ENCODE results near the gene DENND1A.

DENND1A gene

GRCh38 chr9:123717581-123718175, 212.2 kb downstream of the DENND1A start:
- DNase-seq: no peak

- DNase-seq: no peak
These were observed 213.5 kb downstream of the DENND1A start for GRCh38 chr9:123716339-123716945.

- no peak for DNase-seq
These were observed 214.7 kb downstream of the DENND1A start for GRCh38 chr9:123715258-123715657.

- DNase-seq: no peak
These were observed 216.6 kb downstream of the DENND1A start for GRCh38 chr9:123713282-123713681.

- DNase-seq: no peak
These were observed 217.5 kb downstream of the DENND1A start for GRCh38 chr9:123712399-123712798.

- DNase-seq: no peak
These were observed 219.6 kb downstream of the DENND1A start for GRCh38 chr9:123710299-123710698.

- DNase-seq: no peak
These were observed 227.4 kb downstream of the DENND1A start for GRCh38 chr9:123702483-123702882.

- no peak for DNase-seq
These were observed 232.2 kb downstream of the DENND1A start for GRCh38 chr9:123697686-123698085.

- no peak for DNase-seq
These were observed 233.4 kb downstream of the DENND1A start for GRCh38 chr9:123696476-123696875.

GRCh38 chr9:123695386-123695785, 234.5 kb downstream of the DENND1A start:
- DNase-seq: no peak

- DNase-seq: no peak
These were observed 238.1 kb downstream of the DENND1A start for GRCh38 chr9:123691765-123692303.

GRCh38 chr9:123689701-123690428, 240.1 kb downstream of the DENND1A start:
- no peak for DNase-seq

- DNase-seq: no peak
These were observed 242.6 kb downstream of the DENND1A start for GRCh38 chr9:123687246-123687751.

GRCh38 chr9:123686829-123687192, 243.1 kb downstream of the DENND1A start:
- no peak for DNase-seq

GRCh38 chr9:123686131-123686828, 243.6 kb downstream of the DENND1A start:
- DNase-seq: no peak

GRCh38 chr9:123685489-123686083, 244.3 kb downstream of the DENND1A start:
- no peak for DNase-seq

- DNase-seq: no peak
These were observed 245.4 kb downstream of the DENND1A start for GRCh38 chr9:123684393-123685149.

GRCh38 chr9:123682746-123683145, 247.2 kb downstream of the DENND1A start:
- DNase-seq: no peak

- DNase-seq: no peak
These were observed 249.6 kb downstream of the DENND1A start for GRCh38 chr9:123680352-123680751.

GRCh38 chr9:123679330-123679987, 250.5 kb downstream of the DENND1A start:
- no peak for DNase-seq

- DNase-seq: no peak
These were observed 251.0 kb downstream of the DENND1A start for GRCh38 chr9:123678878-123679329.

All from NCI-H1105 (cell line).